Keratinocyte (primary cell): ENCODE results near the gene ROR2. TPM values are rescaled to one million over a fixed set of nuclear protein-coding genes. Genes with fewer than 3 reads are reported as not detected.

Experiments
- DNase-seq: peaks from one replicate; pipeline ENCODE4 v3.0.0-alpha.2; 2011; ENCODE audit warnings: low read depth, missing footprints, low spot score
- FAIRE-seq: peaks from 2 replicates; lab custom pipeline; 2011; peaks lifted over from hg19 to GRCh38; lab: Jason Lieb, UNC
- H2AFZ ChIP-seq: 2 replicates; pipeline ENCODE4 v1.6.0; 2012; ENCODE audit warnings: low read length, control low read depth, inconsistent platforms; ENCODE audit not compliant: control insufficient read depth
- H3K27ac ChIP-seq: 2 replicates; pipeline ENCODE4 v1.5.1; 2011; ENCODE audit warnings: low read length; ENCODE audit not compliant: control insufficient read depth, insufficient read depth
- H3K27me3 ChIP-seq: 3 replicates; pipeline ENCODE4 v1.6.0; 2011; ENCODE audit warnings: low read length; ENCODE audit not compliant: control insufficient read depth, insufficient read depth; ENCODE audit errors: extremely low read depth
- H3K36me3 ChIP-seq, 2 experiments: 2 replicates in 1 of 2; 3 replicates in 1 of 2; pipeline ENCODE4 v1.5.1; 2011; ENCODE audit warnings: low read length in 2 of 2, mild to moderate bottlenecking in 1 of 2; ENCODE audit not compliant: control insufficient read depth in 2 of 2, insufficient read depth in 2 of 2; ENCODE audit errors: extremely low read depth in 1 of 2
- H3K4me1 ChIP-seq: 3 replicates; pipeline ENCODE4 v1.5.1; 2011; ENCODE audit warnings: low read length; ENCODE audit not compliant: control insufficient read depth, insufficient read depth; ENCODE audit errors: extremely low read depth
- H3K4me2 ChIP-seq: 3 replicates; pipeline ENCODE4 v1.6.0; 2011; ENCODE audit warnings: low read depth, low read length; ENCODE audit not compliant: control insufficient read depth, insufficient read depth; ENCODE audit errors: extremely low read depth
- H3K4me3 ChIP-seq, 3 experiments: fragments of 200-600 bp in 1 of 3; sonication (generic) in 1 of 3; 2 replicates in 2 of 3; 3 replicates in 1 of 3; pipeline ENCODE4 v1.5.1; 2011 to 2016; ENCODE audit warnings: low read length in 3 of 3, mild to moderate bottlenecking in 3 of 3, control low read depth in 2 of 3, inconsistent platforms in 1 of 3, low read depth in 1 of 3, mixed read lengths in 1 of 3, mixed run types in 1 of 3, moderate library complexity in 1 of 3; ENCODE audit not compliant: control insufficient read depth in 2 of 3, insufficient read depth in 2 of 3; ENCODE audit errors: extremely low read depth in 1 of 3
- H3K79me2 ChIP-seq: 2 replicates; pipeline ENCODE4 v1.6.0; 2012; ENCODE audit warnings: low read length; ENCODE audit not compliant: control insufficient read depth, insufficient read depth
- H3K9ac ChIP-seq: 3 replicates; pipeline ENCODE4 v1.6.0; 2011; ENCODE audit warnings: low read length; ENCODE audit not compliant: control insufficient read depth, insufficient read depth; ENCODE audit errors: extremely low read depth
- H3K9me1 ChIP-seq: 3 replicates; pipeline ENCODE4 v1.6.0; 2011; ENCODE audit warnings: low read length; ENCODE audit not compliant: control insufficient read depth, insufficient read depth; ENCODE audit errors: extremely low read depth
- H3K9me3 ChIP-seq: 2 replicates; pipeline ENCODE4 v1.5.1; 2012; ENCODE audit warnings: low read depth, low read length; ENCODE audit not compliant: control insufficient read depth
- H4K20me1 ChIP-seq: 3 replicates; pipeline ENCODE4 v1.6.0; 2011; ENCODE audit warnings: low read length; ENCODE audit not compliant: control insufficient read depth, insufficient read depth; ENCODE audit errors: extremely low read depth
- CTCF ChIP-seq, 3 experiments: IDR thresholded peaks in 1 of 3; conservative IDR thresholded peaks in 1 of 3; optimal IDR thresholded peaks in 1 of 3; 2 replicates in 2 of 3; 3 replicates in 1 of 3; pipeline versions ENCODE3 to v1.5.1; 2011; ENCODE audit warnings: low read length in 3 of 3, mild to moderate bottlenecking in 3 of 3, moderate library complexity in 2 of 3, control low read depth in 1 of 3, inconsistent platforms in 1 of 3; ENCODE audit not compliant: insufficient read depth in 2 of 3; ENCODE audit errors: extremely low read depth in 1 of 3
- EZH2 ChIP-seq: IDR thresholded peaks from one replicate; pipeline ENCODE4 v1.6.1; 2012; ENCODE audit warnings: inconsistent platforms, mild to moderate bottlenecking, low read length, moderate library complexity
- dilution Hi-C: fragments of 300-500 bp; cut with MboI; formaldehyde crosslinking; loops from one replicate; pipeline ENCODE4 v1.7.0; 2020; ENCODE audit warnings: low sequenced_read_pairs; ENCODE audit not compliant: extremely low pct_ligation_motif_present
- polyA plus RNA-seq, 5 experiments: library from polyadenylated mRNA; depleted of rRNA in 3 of 5; stranded (reverse) in 3 of 5; stranded (forward) in 1 of 5; unstranded in 1 of 5; fragments of >200 nt; gene quantifications; 1 replicate in 1 of 5; 2 replicates in 3 of 5; 3 replicates in 1 of 5; pipeline versions ENCODE4 v1.2.1 to v1.2.3, GENCODE V29; 2011 to 2012; ENCODE audit warnings: missing spikeins in 2 of 5, low read depth in 1 of 5, low replicate concordance in 1 of 5

The ROR2 gene
- polyA plus RNA-seq, 1 donor (not counting 4 experiments of a cell fraction or from before 2014, with no cell fraction given): 0.22 TPM

DNA sequence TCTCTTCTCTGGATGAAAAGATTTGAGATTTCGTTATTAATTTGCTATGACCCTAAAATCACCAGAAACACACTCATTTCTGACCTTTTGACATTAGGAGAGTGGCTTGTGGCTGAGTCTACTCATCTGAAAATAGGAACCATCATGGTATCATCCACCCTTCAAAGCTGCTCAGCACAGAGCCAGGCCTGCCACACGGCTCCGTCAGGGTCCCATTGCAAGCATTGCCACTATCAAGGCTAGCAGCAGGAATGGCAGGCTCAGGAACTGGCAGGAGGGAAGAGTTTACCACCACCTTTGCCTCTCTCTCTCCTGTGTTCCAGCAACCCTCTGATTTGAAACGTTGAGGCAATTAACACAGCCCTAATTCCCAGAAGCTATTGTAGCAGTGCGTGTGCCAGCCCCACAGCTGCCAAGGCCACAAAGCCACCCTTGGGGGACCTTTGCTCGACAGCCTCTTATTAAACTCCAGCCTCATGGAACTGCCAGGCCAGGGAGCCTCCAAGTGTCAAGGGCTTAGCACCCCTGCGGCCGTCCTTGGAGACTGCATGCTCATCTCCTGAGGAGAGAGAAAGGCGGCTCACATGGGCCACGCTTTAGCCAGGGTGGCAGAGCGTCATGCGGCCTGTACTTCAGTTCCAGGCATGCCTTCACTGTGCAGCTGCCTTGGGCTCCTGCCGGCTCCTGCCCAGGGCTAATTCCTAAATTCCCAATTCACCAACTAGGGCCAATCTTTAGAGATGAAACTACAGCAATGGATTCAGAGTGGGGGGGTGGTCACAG is 145.9 kb downstream of the ROR2 start:
- Histone ChIP-seq H3K27me3 (no peaks in the 10 kb centered on the region), H3K9me3 (no peaks in the 10 kb centered on the region), H3K4me3 (no peak overlapping the region), H4K20me1 (no peaks in the 10 kb centered on the region), H3K9ac (no peak overlapping the region), H3K4me1 (peaks cover 1% of the 10 kb centered on the region), H3K79me2 (no peaks in the 10 kb centered on the region), H3K9me1 (no peaks in the 10 kb centered on the region), H2AFZ (no peak overlapping the region), H3K4me2 (no peak overlapping the region), H3K36me3 (no peaks in the 10 kb centered on the region), H3K27ac (no peak overlapping the region)
- TF ChIP-seq CTCF (optimal IDR thresholded peaks at IDR 0.05 in 1 of 3, IDR thresholded peaks at IDR 0.05 in 1 of 3, conservative IDR thresholded peaks at IDR 0.05 in 1 of 3; ENCODE audit: extremely low read depth in 1 of 3, insufficient read depth in 2 of 3, low read length in 3 of 3): no peak
- TF ChIP-seq EZH2: no peak
- FAIRE-seq (no peak), DNase-seq (no peak)
- dilution Hi-C loops: no loop called here

DNA sequence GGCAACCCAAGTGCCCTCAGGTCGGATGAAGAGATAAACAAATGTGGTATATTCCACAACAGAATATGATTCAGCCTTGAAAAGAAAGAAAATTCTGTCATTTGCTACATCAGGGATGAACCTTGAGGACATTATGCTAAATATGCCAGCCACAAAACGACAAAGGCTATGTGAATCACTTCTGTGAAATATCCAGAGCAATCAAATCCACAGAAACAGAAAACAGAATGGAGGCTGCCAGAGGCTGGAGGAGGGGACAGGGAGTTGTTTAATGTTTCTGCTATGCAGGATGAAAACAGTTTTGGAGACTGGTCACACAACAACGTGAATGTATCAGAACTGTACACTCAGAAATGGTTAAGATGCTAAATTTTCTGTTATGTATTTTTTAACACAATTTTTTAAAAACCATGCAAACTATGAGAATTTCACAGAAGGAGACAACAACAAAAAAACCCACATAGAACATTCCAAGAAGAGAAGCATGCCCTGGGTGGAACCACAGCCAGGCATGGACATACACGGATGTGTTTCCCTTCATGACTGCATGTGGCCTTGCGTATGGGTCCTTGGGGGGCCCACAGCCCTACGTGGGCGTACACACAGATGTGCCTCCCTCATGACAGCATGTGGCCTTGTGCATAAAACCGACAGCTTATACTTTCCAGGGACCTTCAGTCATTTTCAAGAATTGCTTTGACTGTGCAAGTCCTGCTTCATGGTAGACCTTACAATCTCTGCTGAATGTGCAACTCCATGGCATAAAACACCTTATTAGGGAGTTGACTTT is 146.7 kb downstream of the ROR2 start:
- Histone ChIP-seq H3K9me1 (no peaks in the 10 kb centered on the region), H3K9me3 (no peaks in the 10 kb centered on the region), H3K27ac (no peak overlapping the region), H3K9ac (no peak overlapping the region), H4K20me1 (no peaks in the 10 kb centered on the region), H3K79me2 (no peaks in the 10 kb centered on the region), H3K36me3 (no peaks in the 10 kb centered on the region), H3K27me3 (no peaks in the 10 kb centered on the region), H3K4me3 (no peak overlapping the region), H2AFZ (no peak overlapping the region), H3K4me1 (peaks cover 8% of the 10 kb centered on the region), H3K4me2 (no peak overlapping the region)
- TF ChIP-seq EZH2: no peak
- no peak for TF ChIP-seq CTCF (optimal IDR thresholded peaks at IDR 0.05 in 1 of 3, IDR thresholded peaks at IDR 0.05 in 1 of 3, conservative IDR thresholded peaks at IDR 0.05 in 1 of 3; ENCODE audit: extremely low read depth in 1 of 3, insufficient read depth in 2 of 3, low read length in 3 of 3)
- dilution Hi-C loops: no loop called here
- DNase-seq: no peak
- no peak for FAIRE-seq
